Neural cell (in vitro differentiated cells): ENCODE results near the gene ZNF226. TPM values are rescaled to one million over a fixed set of nuclear protein-coding genes. Genes with fewer than 3 reads are reported as not detected.
A peak's percentile ranks its signal among the peaks of the same experiment; 100 is the strongest.
"Not testable (repeated sequence)": the region's sequence is repeated elsewhere in the genome, so short reads cannot be mapped to it uniquely, and the experiment has no call there.

Experiments used
- H2AFZ ChIP-seq: fragments of 200-600, 300-800 bp; sonication (generic), shearing (Covaris generic); 2 replicates; pipeline ENCODE4 v1.6.0; 2014; ENCODE audit warnings: low read depth, mild to moderate bottlenecking, antibody characterized with exemption, low read length, moderate library complexity
- H3F3A ChIP-seq: fragments of 200-600 bp; shearing (Covaris generic); 2 replicates; pipeline ENCODE4 v1.6.1; 2016; ENCODE audit warnings: mild to moderate bottlenecking, moderate library complexity, mixed read lengths, antibody characterized with exemption, low read length; ENCODE audit not compliant: insufficient read depth, poor library complexity, severe bottlenecking
- H3K27ac ChIP-seq: fragments of 200-600, 300-800 bp; sonication (generic), shearing (Covaris generic); 2 replicates; pipeline ENCODE4 v1.5.1; 2014; ENCODE audit warnings: mild to moderate bottlenecking, low read length, moderate library complexity
- H3K27me3 ChIP-seq: fragments of 300-800, 200-600 bp; sonication (generic), shearing (Covaris generic); 2 replicates; pipeline ENCODE4 v1.6.0; 2014; ENCODE audit warnings: mild to moderate bottlenecking, low read depth, low read length, moderate library complexity; ENCODE audit not compliant: insufficient read depth
- H3K36me3 ChIP-seq: fragments of 300-800, 200-600 bp; sonication (generic), shearing (Covaris generic); 2 replicates; pipeline ENCODE4 v1.5.1; 2014; ENCODE audit warnings: mild to moderate bottlenecking, antibody characterized with exemption, low read length, moderate library complexity; ENCODE audit not compliant: insufficient read depth
- H3K4me2 ChIP-seq: fragments of 300-800, 200-600 bp; sonication (generic), shearing (Covaris generic); 2 replicates; pipeline ENCODE4 v1.6.0; 2014; ENCODE audit warnings: mild to moderate bottlenecking, low read length
- H3K4me3 ChIP-seq: fragments of 300-800, 200-600 bp; sonication (generic), shearing (Covaris generic); 2 replicates; pipeline ENCODE4 v1.5.1; 2014; ENCODE audit warnings: mild to moderate bottlenecking, low read length, moderate library complexity
- H3K79me2 ChIP-seq: fragments of 200-600 bp; shearing (Covaris generic); replicated peaks from 2 replicates; pipeline ENCODE4 v1.6.0; 2014; ENCODE audit warnings: mild to moderate bottlenecking, low read length, moderate library complexity; ENCODE audit not compliant: insufficient read depth
- H3K9ac ChIP-seq: fragments of 300-800, 200-600 bp; sonication (generic), shearing (Covaris generic); 2 replicates; pipeline ENCODE4 v1.6.1; 2016; ENCODE audit warnings: mild to moderate bottlenecking, low read length, mixed read lengths
- H3K9me2 ChIP-seq: fragments of 200-600 bp; shearing (Covaris generic); 2 replicates; pipeline ENCODE4 v1.6.1; 2016; ENCODE audit warnings: mild to moderate bottlenecking, low read length, mixed read lengths; ENCODE audit not compliant: insufficient read depth
- H3K9me3 ChIP-seq: fragments of 200-600, 300-800 bp; sonication (generic), shearing (Covaris generic); 2 replicates; pipeline ENCODE4 v1.6.1; 2016; ENCODE audit warnings: mild to moderate bottlenecking, mixed run types, low read length, moderate library complexity, mixed read lengths
- H4K20me1 ChIP-seq: fragments of 200-600 bp; shearing (Covaris generic); 2 replicates; pipeline ENCODE4 v1.6.1; 2016; ENCODE audit warnings: mild to moderate bottlenecking, mixed run types; ENCODE audit not compliant: insufficient read depth
- EP300 ChIP-seq: fragments of 450-650 bp; conservative IDR thresholded peaks from 2 replicates; pipeline ENCODE4 v1.6.1; 2014; ENCODE audit warnings: antibody characterized with exemption, mild to moderate bottlenecking, moderate library complexity; ENCODE audit not compliant: poor library complexity, severe bottlenecking
- EZH2 ChIP-seq: fragments of 200-600, 300-800 bp; shearing (Covaris generic), sonication (generic); IDR thresholded peaks from 2 replicates; pipeline ENCODE4 v1.6.1; 2014; ENCODE audit warnings: antibody characterized with exemption, low read length, borderline replicate concordance, mild to moderate bottlenecking; ENCODE audit not compliant: insufficient read depth, poor library complexity, severe bottlenecking
- MXI1 ChIP-seq: fragments of 450-650 bp; conservative IDR thresholded peaks from 2 replicates; pipeline ENCODE4 v1.6.1; 2014; ENCODE audit warnings: antibody characterized with exemption, mild to moderate bottlenecking; ENCODE audit not compliant: poor library complexity, severe bottlenecking
- POLR2AphosphoS5 ChIP-seq: IDR thresholded peaks from 2 replicates; pipeline ENCODE4 v1.6.1; 2012
- RAD21 ChIP-seq: fragments of 450-650 bp; conservative IDR thresholded peaks from 2 replicates; pipeline ENCODE4 v1.6.1; 2014; ENCODE audit warnings: antibody characterized with exemption, mild to moderate bottlenecking, moderate library complexity
- SMC3 ChIP-seq: fragments of 450-650 bp; conservative IDR thresholded peaks from 2 replicates; pipeline ENCODE4 v1.6.1; 2014; ENCODE audit warnings: antibody characterized with exemption, mild to moderate bottlenecking, moderate library complexity; ENCODE audit not compliant: poor library complexity
- TAF1 ChIP-seq: IDR thresholded peaks from 2 replicates; pipeline ENCODE4 v1.6.1; 2012; ENCODE audit warnings: low read depth
- polyA plus RNA-seq: library from polyadenylated mRNA; depleted of rRNA; stranded (reverse); fragments of >200 nt; gene quantifications from 2 replicates; pipeline ENCODE4 v1.2.3, GENCODE V29; 2014
- TF ChIP-seq, protein P1 (sequence below): fragments of 450-650 bp; IDR thresholded peaks from 2 replicates; pipeline ENCODE4 v1.5.1; 2014; ENCODE audit warnings: antibody characterized with exemption, mild to moderate bottlenecking, moderate library complexity; ENCODE audit not compliant: poor library complexity, severe bottlenecking
- TF ChIP-seq, protein P2 (sequence below): IDR thresholded peaks from 2 replicates; pipeline ENCODE4 v1.6.1; 2012; ENCODE audit warnings: borderline replicate concordance

ZNF226 gene
- polyA plus RNA-seq, 1 donor from 2014 or later = 39.0 TPM

DNA sequence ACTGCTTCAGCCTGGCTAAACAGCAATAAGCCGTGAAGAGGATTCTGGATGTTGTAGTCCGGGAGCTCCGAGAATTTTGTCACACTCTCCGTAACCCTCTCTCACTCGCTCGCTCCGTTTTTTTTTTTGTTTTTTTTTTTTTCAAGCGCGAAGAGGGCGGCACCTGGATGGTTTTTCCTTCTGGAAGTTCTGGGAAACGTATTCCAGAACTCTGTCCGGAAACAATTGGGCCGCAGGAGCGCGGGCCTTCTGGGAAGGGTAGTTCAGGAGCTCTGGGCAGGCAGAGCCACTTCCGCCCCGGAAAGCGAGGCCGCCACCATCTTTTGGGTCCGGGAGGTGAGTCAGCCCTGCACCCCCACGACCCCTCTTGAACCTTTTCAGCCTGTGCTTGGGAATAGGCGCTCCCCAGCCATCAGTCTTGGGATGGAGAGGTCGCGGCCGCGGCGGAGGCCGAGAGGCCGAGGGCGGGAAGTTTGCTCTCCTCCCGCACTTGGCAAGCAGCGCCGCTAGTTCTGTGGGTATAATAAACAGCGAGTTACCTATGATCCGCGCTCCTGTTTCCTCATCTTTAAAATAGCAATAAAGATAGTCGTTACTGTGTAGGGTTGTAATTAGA lies 47.5 kb downstream of the ZNF226 start, which contains the start of gene ZNF227:
TSS of gene ZNF227 (plus strand) at position 283 of the 616 bp plus-strand sequence. CDS start 5,261 bp downstream, outside the sequence.
- H3K9me3 ChIP-seq = no peaks in the 10 kb centered on the region
- no peaks in the 10 kb centered on the region for H3K9me2 ChIP-seq
- peak within 1 kb of the TSS; percentile 71 for H3K27ac ChIP-seq
- peaks cover 34% of the 10 kb centered on the region for H3K79me2 ChIP-seq
- no peaks in the 10 kb centered on the region for H3K27me3 ChIP-seq
- no peaks in the 10 kb centered on the region for H4K20me1 ChIP-seq
- peaks cover 5% of the 10 kb centered on the region for H3K36me3 ChIP-seq
- peak within 1 kb of the TSS; percentile 95 for H3K4me2 ChIP-seq
- TF ChIP-seq, protein P1, sequence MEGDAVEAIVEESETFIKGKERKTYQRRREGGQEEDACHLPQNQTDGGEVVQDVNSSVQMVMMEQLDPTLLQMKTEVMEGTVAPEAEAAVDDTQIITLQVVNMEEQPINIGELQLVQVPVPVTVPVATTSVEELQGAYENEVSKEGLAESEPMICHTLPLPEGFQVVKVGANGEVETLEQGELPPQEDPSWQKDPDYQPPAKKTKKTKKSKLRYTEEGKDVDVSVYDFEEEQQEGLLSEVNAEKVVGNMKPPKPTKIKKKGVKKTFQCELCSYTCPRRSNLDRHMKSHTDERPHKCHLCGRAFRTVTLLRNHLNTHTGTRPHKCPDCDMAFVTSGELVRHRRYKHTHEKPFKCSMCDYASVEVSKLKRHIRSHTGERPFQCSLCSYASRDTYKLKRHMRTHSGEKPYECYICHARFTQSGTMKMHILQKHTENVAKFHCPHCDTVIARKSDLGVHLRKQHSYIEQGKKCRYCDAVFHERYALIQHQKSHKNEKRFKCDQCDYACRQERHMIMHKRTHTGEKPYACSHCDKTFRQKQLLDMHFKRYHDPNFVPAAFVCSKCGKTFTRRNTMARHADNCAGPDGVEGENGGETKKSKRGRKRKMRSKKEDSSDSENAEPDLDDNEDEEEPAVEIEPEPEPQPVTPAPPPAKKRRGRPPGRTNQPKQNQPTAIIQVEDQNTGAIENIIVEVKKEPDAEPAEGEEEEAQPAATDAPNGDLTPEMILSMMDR = peak; percentile 14
- TF ChIP-seq POLR2AphosphoS5 = peak; percentile 84
- TF ChIP-seq EP300 = no peak
- peak; percentile 73 for TF ChIP-seq MXI1
- no peak for TF ChIP-seq EZH2
- TF ChIP-seq, protein P2, sequence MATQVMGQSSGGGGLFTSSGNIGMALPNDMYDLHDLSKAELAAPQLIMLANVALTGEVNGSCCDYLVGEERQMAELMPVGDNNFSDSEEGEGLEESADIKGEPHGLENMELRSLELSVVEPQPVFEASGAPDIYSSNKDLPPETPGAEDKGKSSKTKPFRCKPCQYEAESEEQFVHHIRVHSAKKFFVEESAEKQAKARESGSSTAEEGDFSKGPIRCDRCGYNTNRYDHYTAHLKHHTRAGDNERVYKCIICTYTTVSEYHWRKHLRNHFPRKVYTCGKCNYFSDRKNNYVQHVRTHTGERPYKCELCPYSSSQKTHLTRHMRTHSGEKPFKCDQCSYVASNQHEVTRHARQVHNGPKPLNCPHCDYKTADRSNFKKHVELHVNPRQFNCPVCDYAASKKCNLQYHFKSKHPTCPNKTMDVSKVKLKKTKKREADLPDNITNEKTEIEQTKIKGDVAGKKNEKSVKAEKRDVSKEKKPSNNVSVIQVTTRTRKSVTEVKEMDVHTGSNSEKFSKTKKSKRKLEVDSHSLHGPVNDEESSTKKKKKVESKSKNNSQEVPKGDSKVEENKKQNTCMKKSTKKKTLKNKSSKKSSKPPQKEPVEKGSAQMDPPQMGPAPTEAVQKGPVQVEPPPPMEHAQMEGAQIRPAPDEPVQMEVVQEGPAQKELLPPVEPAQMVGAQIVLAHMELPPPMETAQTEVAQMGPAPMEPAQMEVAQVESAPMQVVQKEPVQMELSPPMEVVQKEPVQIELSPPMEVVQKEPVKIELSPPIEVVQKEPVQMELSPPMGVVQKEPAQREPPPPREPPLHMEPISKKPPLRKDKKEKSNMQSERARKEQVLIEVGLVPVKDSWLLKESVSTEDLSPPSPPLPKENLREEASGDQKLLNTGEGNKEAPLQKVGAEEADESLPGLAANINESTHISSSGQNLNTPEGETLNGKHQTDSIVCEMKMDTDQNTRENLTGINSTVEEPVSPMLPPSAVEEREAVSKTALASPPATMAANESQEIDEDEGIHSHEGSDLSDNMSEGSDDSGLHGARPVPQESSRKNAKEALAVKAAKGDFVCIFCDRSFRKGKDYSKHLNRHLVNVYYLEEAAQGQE = peak; percentile 92
- TF ChIP-seq RAD21 = peak; percentile 11
- peak; percentile 25 for TF ChIP-seq SMC3
- TF ChIP-seq TAF1 = no peak
- H2AFZ ChIP-seq = peak within 1 kb of the TSS; percentile 81
- peak within 1 kb of the TSS; percentile 72 for H3K9ac ChIP-seq
- H3K4me3 ChIP-seq = peak within 1 kb of the TSS; percentile 80
- H3F3A ChIP-seq = no peaks in the 10 kb centered on the region

DNA sequence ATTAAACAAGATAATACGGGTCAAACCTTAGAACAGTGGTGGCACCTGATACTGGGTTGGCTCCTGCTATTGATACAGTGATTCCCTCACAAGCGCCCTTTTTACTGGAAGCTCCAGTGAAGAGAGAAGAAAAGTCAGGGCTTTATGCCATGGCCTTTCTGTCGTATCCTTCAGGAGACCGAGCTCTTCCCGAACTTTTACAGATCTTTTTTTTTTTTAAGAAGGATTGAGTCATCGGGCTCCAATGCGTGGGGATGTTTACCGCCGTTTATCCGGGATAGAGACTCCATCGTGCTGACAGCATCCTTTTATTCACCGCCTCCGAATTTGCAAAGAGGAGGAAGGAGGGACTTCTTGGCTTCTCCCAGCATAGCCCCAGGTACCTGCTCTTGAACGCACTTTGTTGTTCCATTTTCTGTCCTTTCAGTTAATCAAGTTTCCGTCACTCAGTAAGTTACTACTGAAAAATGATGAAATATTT lies 48.0 kb downstream of the ZNF226 start:
- H4K20me1 ChIP-seq = no peaks in the 10 kb centered on the region
- H3K9me3 ChIP-seq = no peaks in the 10 kb centered on the region
- no peaks in the 10 kb centered on the region for H3K9me2 ChIP-seq
- H3K36me3 ChIP-seq = peaks cover 8% of the 10 kb centered on the region
- H3K4me2 ChIP-seq = peak overlapping the region; percentile 95
- peak overlapping the region; percentile 81 for H2AFZ ChIP-seq
- peaks cover 34% of the 10 kb centered on the region for H3K79me2 ChIP-seq
- H3K27ac ChIP-seq = peak overlapping the region; percentile 71
- H3F3A ChIP-seq = no peaks in the 10 kb centered on the region
- H3K9ac ChIP-seq = peak overlapping the region; percentile 72
- TF ChIP-seq POLR2AphosphoS5 = no peak
- peak; percentile 4 for TF ChIP-seq MXI1
- no peaks in the 10 kb centered on the region for H3K27me3 ChIP-seq
- peak overlapping the region; percentile 80 for H3K4me3 ChIP-seq

DNA sequence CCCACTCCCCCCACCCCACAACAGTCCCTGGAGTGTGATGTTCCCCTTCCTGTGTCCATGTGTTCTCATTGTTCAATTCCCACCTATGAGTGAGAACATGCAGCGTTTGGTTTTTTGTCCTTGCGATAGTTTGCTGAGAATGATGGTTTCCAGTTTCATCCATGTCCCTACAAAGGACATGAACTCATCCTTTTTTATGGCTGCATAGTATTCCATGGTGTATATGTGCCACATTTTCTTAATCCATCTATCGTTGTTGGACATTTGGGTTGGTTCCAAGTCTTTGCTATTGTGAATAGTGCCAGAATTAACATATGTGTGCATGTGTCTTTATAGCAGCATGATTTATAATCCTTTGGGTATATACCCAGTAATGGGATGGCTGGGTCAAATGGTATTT lies 55.0 kb downstream of the ZNF226 start:
- not testable (repeated sequence) for H3K36me3 ChIP-seq, H3K4me2 ChIP-seq, H3K27ac ChIP-seq, H3F3A ChIP-seq, H3K9me2 ChIP-seq, H2AFZ ChIP-seq, H3K9ac ChIP-seq, H3K27me3 ChIP-seq, H3K9me3 ChIP-seq, H4K20me1 ChIP-seq, H3K4me3 ChIP-seq
- H3K79me2 ChIP-seq = peaks cover 12% of the 10 kb centered on the region

DNA sequence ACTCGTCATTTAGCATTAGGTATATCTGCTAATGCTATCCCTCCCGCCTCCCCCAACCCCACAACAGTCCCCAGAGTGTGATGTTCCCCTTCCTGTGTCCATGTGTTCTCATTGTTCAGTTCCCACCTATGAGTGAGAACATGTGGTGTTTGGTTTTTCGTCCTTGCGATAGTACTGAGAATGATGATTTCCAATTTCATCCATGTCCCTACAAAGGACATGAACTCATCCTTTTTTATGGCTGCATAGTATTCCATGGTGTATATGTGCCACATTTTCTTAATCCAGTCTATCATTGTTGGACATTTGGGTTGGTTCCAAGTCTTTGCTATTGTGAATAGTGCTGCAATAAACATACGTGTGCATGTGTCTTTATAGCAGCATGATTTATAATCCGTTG lies 55.9 kb downstream of the ZNF226 start:
- not testable (repeated sequence) for H4K20me1 ChIP-seq, H3K4me2 ChIP-seq, H3K27ac ChIP-seq, H3K36me3 ChIP-seq, H3K9me2 ChIP-seq, H2AFZ ChIP-seq, H3F3A ChIP-seq, H3K27me3 ChIP-seq, H3K4me3 ChIP-seq, H3K9me3 ChIP-seq, H3K9ac ChIP-seq, H3K79me2 ChIP-seq

DNA sequence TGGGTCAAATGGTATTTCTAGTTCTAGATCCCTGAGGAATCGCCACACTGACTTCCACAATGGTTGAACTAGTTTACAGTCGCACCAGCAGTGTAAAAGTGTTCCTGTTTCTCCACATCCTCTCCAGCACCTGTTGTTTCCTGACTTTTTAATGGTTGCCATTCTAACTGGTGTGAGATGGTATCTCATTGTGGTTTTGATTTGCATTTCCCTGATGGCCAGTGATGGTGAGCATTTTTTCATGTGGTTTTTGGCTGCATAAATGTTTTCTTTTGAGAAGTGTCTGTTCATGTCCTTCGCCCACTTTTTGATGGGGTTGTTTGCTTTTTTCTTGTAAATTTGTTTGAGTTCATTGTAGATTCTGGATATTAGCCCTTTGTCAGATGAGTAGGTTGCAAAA lies 56.4 kb downstream of the ZNF226 start:
- not testable (repeated sequence) for H3K4me2 ChIP-seq, H3K4me3 ChIP-seq, H4K20me1 ChIP-seq, H3K27me3 ChIP-seq, H3F3A ChIP-seq, H3K36me3 ChIP-seq, H3K9me3 ChIP-seq, H2AFZ ChIP-seq, H3K9me2 ChIP-seq, H3K27ac ChIP-seq, H3K9ac ChIP-seq, H3K79me2 ChIP-seq
